Central memory CD4-positive, alpha-beta T cell (primary cell): ENCODE data around the gene CHRNA3.

Experiments
- DNase-seq: peaks from one replicate; pipeline ENCODE4 v3.0.0; 2022
- total RNA-seq, 3 experiments: gene quantifications; one replicate each; lab custom pipeline; 2026; lab: John Stamatoyannopoulos, UW

The CHRNA3 gene
- total RNA-seq, result 0 reads per million in 3 experiments

DNA sequence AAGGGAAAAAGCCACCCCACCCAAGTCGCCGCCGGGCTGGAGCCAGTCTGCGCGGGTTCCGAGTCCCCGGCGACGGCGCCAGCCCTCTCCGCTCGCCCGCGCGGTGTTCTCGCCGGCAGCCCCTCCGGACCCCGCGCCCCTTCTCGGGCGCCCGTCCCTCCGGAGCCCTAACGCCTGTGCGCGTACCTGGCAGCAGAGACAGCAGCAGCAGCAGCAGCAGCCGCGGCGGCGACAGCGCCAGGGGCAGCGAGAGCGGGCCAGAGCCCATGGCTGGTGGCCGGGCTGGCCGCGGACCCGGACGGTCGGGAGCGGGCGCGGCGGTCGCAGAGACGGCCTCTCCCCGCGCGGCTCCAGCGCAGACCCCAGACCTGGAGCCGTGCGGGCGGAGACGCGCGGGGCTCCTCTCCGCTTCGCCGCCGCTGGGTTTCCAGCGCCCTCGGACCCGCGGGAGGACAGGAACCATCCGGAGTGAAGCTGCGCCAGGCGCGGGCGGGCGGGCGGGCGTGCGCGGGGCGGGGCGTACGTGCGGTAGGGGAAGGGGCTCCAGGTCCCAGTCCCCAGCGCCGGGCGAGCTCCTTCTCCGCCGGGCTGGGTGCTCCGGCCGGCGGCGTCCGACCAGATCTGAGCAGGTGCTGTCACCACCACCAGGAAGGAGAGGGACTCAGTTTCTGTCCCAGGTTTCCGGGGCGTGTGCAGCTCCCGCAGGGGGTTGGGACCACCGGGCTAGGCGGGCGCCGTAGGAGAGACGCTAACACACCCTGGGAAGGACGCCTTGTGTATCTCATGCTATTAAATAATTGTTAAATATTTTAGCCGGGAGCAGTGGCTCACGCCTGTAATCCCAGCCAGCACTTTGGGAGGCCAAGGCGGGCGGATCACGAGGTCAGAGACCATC lies at the start of gene CHRNA3:
Gene CHRNA3 (minus strand): TSS at position 470 of the 895 bp plus-strand sequence. CDS start 202 bp downstream, at position 268.
- no peak for DNase-seq

DNA sequence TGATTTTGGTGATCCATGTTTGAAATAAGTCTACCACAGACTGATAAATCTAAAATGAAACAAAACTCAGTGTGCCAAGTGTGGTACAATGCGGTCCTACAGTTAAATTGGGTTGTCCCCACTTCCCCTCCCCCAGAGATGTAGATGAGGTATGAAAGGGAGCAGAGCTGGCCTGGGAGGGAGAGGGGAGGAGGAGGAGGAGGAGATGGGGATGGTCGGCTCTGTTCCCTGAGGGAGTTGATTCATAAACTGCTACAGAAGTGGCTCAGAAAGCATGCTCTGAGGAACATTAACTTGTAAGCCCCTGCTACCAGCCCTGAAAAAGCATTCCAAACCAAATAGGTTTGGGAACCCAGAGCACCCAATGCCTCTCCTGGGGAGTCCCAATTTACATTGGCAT lies 48.2 kb upstream of the CHRNA3 start:
- DNase-seq, result no peak

DNA sequence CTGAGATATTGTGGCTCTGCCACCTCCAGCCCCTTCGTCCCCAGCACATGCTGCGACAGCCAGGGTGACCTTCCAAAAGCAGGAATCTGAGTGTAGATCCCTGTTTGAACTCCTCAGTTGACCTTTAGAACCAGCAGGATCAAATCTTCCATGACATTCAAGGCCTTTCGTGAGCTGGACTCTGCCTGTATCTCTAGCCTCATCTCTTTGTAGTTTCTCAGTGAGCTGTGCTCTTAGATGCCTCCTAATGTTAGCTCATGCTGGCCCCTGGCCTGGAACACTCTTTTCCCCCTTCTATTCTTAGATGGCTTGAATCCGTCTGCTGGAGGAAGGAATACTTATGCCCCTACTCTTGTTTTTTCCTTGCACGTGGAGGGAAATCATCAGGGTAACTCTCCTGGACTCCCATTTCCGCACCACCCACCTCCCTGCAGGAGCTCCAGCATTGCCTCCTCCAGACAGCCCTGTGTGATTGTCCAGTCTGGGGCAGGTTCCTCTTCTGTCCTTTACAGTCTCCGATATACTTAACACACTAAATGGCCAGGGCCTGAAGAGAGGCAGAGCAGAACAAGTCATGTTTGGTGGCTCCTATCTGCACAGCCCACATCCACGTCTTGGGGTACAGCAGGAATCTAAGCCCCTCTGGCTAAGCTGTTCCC lies 46.9 kb upstream of the CHRNA3 start:
- no peak for DNase-seq

DNA sequence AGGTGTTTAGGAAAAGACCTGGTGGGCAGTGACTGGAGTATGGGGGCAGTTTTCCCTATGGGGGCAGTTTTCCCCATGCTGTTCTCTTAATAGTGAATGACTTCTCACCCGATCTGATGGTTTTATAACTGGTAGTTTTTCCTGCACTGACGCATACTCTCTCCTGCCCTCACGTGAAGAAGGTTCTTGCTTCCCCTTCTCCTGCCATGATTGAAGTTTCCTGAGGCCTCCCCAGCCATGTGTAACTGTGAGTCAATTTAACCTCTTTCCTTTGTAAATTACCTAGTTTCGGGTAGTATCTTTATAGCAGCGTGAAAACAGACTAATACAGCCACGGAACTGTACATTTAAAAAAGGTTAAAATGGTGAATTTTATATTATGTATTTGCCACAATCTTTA lies 45.2 kb upstream of the CHRNA3 start:
- DNase-seq, result no peak

DNA sequence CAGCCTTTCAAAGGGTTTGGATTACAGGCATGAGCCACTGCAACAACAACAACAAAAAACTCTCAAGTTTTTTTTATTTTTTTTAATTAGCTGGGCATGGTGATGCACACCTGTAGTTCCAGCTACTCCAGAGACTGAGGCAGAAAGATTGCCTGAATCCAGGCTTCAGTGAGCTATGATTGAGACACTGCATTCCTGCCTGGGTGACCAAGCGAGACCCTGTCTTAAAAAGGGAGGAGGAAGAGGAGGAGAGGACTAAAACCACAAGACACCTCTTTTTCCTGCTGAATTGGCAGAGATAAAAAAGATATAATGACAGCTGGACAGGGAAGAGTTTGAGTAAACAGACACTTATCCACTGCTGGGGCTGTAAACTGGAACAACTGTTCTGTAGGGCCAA lies 42.9 kb upstream of the CHRNA3 start:
- no peak for DNase-seq

DNA sequence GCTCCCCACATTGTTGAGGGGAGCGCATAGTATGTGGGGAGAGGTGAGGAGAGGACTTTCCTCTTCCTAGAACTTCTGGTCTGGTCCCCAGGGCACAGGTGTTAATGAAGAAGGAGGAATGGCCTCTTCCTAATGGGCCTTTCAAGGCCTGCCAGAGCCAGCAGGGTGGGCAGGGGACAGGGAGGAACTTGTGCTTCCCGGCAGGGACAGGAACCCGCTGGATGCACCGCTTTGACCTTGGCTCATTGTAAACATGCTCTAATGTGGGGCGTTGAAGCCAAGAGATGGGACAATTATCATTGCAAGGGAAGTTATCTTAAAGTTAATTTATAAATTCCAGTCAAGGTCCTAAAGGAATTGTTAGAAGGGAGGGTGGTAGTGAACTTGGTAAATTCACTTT lies 41.2 kb upstream of the CHRNA3 start:
- no peak for DNase-seq

DNA sequence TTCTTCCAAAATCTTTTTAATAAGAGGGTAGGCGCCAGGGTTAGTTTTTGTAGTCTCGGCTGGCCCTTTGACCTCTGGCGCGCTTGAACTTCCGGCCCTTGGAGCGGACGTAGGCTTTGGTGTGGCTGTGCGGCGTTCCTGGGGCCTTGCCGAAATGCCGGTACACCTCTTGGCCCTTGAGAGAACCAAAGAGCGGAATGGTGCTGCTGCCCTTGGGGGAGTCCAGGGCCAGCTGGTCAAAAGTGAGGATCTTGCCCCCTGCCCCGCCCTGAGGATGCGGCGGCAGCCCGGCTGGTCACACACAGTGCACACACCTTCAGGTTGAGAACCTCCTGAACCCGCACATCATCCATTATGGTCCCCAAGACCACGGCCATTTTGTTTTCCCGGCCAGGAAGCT lies 40.2 kb upstream of the CHRNA3 start:
- DNase-seq, result no peak

DNA sequence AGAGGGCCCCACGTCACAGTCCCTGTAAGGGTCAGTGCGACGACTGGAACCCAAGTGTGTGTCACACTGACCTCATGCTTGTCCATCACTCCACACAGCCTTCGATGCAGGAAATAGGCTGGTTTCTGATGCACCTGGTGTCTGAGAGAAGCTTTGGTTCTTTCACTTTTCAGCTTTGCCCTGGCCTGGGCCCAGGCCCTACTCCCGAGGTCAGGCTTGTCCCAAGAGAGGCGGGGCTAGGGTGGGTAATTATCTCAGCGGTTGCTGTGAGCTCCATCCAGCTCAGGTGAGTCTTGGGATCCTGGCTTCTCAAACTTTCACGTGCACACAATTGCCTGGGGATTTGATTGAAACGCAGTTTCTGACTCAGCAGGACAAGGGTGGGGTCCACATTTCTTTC lies 39.8 kb upstream of the CHRNA3 start:
- no peak for DNase-seq

DNA sequence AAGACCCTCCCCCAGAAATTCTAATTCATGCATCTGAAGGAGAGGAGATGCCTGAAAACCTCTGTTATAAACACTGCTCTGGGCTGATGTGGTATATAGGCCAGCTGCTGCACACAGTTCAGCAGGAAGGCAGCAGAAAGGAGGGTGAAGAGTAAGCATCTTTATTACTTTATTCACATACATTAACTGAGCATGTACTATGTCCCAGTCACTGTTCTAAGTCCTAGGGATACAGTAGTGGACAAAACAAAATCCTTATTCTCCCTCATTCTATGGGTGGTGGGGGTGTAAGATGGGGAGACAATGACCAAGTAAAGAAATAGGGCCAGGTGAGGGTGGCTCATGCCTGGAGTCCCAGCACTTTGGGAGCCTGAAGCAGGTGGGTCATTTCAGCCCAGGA lies 38.0 kb upstream of the CHRNA3 start:
- DNase-seq, result no peak

DNA sequence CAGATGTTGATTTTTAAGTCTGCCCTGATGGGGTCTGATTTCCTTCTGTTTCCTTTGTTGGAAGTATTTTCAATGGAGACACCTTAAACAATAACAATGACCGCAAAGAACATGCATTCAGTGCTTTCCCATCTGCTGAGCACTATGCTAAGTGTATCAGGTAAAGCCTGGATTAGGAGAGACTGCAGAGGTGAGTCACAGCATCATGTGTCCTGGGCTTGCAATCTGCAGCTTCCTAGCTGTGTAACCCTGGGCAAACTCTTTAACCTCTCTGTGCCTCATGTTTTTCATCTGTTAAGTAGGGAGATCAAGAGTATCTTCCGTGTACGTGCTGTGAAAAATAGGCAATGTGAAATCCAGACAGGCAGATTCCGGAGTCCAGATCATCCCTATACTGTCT lies 33.5 kb upstream of the CHRNA3 start:
- DNase-seq, result no peak

DNA sequence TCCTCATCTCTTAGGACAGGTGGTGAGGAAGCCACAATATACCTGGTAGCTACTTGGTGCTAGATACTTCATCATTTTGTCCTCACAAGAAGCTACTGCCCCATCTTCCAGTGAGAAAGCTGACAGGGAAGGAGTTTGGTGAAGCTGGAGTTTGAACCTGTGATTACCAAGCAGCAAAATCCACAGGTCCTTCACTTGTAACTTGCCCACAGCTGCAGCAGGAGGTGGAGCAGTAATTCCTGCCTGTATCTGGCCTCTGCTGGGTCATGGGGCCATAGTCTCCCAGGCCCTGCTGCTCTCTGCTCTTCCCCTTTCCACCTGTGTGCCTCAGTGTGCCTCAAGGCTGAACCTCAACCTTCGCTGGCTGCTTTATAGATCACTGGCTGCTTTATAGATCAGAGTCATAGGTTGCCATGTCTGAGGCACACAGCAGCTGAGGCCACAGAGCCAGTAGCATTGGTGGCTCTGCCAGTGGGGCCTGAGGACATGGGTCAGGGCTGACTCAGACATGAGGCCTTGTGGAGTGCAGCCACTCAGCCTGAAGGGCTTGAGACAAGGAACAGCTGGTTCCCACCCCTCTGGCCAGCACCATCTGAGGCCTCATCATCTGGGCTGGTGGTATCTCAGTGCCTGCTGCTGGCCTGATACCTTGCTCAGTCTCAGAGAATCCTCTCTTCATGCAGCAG lies 31.3 kb upstream of the CHRNA3 start:
- DNase-seq, result no peak

DNA sequence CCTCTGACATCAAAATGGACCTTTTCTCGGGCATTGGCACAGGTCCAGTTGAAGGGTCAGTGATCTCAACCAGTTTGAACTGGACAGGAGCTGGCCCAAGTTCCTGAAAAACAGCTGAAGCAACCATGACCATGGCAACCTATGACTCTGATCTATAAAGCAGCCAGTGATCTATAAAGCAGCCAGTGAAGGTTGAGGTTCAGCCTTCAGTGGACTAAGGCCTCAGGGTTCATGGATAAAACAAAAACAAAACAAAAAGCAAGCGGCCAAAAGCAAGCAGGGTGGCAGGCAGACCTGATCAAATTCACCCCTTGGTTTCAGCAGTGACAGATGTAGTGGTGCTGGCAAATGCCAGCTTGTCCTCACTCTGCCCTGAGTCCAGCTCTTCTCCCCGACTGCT lies 30.2 kb upstream of the CHRNA3 start:
- DNase-seq, result no peak

DNA sequence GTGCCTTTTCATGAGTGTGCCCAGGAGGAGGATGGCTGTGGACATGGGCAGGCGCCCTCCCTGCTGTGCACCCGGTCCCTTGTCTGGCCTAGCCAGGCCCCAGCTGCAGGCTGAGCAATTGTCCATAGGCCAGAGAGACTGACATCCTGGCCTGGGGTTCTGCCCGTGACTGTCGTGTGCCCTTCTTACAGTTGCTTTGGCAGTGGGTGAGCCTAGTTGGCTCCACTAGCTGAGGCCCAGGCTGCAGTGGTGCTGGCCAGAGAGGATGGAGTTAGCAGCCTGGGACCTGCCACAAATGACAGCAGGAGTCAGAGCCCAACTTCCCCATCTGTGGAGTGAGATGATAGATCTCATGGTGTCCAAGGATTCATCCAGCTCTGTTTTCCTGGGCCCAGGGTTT lies 29.2 kb upstream of the CHRNA3 start:
- no peak for DNase-seq

DNA sequence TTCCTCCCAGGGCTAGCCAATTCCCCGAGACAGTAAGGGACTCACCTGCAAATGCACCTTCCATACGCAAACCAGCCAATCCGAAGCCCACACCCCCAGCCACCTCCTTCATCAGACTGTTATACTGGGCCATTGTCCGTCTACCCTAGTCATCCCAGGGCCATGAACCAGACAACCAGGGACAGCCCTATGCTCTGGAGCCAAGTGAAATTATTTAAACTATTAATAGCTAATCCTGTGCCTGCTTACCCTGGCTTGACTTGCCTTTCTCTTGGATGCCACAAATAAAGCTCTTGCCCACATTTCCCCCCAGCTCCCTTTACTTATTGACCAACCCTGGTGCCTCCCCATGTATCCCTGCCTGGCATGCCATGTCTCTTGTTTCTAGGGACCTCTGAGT lies 24.2 kb upstream of the CHRNA3 start:
- DNase-seq, result no peak

DNA sequence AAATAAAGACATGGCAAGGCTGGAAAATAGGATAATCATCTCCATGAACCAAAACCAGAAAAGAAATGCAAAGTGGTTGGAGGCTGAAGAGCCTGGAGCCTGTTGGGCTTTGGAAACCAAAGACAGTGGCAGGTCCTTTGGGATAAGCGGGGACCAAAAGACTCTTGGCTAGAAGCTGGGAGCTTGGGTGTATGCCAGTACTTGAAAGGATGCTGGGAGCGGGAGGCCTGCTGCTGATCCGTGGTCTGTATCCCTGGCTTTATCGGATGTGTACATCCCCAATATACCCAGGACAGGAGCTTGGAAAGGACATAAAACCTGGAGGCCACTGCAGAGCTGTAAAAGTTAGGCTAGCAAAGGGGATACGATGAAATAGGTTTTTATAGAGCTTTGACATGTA lies 21.5 kb upstream of the CHRNA3 start:
- no peak for DNase-seq

DNA sequence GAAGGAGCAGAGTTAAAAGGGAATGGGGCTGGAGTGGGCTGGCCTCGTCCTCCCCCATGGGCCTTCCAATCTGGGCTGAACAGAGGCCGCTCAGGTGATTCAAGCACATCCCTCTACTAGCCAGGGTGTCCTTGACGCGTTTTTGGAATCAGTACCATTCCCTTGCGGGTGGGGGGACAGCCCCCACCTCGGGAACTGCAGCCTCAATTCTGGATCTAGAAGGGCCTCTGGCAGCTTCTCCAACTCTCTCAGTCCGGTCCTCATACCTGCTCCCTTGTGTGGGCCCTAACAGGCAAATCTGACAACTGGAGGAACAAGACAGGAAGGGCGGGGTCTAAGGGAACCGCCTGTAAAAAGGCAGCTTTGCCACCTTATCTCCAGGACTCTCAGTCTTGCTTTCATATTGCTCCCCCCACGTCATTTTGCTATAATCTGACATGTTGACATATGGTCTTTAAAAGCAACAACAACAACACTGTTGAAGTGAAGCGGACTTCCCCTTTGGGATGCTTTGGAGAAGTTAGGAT lies 21.0 kb upstream of the CHRNA3 start:
- DNase-seq, result no peak

DNA sequence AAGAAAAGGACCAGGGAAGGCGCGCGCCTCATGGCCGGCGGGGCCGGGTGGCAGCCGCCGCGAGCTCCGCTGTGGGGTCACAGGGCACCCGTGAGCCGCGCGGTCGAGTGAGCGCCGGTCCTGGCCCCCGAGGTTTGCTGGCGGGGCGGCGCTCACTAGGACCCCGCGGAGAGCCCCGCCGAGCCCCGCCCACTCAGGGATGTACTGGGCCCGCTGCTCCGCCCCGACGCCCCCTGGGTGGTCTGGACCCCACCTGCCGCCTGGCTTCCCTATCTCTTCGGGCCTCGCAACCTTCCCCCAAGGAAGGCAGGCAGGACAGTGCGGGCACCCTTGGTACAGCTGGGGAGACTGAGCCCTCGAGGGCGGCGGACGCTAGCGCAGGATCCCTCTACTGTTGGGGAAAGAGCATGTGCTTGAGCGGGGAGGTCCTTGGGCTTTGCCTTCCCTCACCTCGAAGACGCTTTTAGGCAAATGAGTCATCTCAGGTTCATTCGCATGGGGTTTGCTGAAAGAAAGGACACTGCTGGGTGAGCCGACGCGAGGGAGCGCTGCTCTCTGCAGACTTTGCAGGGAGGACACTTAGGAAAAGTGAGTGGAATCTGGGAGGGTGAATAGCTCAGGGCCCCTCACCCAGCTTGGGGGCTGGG lies 20.4 kb upstream of the CHRNA3 start, which contains the start of gene CHRNB4:
Gene CHRNB4 (minus strand): TSS at position 109 of the 647 bp plus-strand sequence. CDS start 77 bp downstream, at position 32.
- no peak for DNase-seq

DNA sequence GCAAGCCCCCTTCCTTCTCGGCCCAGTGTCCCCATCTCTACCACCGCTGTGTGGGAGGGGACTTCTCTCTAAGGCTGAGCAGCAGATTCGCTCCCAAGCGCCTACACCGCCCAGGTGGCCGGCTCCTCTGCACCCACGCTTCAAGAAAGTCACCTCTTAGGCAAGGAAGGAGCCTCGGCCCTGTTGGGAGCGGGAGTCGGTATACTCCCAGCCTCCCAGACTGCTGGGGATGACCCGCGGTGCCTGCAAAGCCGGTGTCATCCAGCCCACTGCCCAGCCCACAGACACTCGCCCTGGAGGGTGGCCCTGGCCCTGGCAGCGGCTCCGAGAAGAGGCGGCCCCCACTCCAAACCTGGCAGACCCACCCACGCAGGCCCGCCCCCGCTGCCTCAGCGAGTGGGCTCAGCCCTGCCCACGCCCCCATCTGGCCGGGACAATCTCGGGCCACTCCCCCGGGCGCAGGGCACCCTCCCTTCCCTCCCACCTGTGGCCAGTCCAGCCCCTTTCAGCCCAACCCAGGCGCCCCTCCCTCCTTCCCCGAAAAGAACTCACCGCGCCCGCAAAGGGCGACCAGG lies 19.8 kb upstream of the CHRNA3 start:
- DNase-seq, result no peak

DNA sequence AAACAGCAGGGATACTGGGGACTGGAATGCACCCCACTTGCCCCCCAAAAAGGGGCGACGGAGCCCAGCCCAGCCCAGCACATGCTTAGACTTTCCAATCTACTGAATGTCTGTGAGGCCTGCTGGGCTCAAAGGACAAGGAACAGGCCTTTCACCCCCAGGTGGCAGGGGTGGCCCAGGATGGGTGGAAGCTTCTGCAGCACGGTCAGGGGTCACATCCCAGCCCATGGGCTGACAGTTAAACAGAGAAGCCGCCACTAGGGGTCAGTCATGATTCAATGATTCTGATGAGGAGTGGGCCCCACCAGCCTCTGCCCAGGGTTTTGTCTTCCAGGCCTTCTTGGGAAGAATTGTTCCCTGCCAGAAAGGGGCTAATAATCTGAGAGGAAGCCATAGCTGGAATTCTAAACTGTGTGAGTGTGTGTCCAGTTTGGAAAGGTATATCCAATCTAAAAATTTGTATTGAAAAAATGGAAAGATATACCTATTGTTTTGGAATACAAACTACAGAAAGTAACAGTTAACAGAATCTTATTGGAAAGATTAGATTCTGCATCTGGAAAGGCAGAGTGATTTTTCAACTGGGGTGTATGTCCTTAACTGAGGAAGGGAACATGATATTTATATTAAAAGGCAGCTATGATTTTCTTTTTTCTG lies 18.0 kb upstream of the CHRNA3 start:
- DNase-seq, result no peak

DNA sequence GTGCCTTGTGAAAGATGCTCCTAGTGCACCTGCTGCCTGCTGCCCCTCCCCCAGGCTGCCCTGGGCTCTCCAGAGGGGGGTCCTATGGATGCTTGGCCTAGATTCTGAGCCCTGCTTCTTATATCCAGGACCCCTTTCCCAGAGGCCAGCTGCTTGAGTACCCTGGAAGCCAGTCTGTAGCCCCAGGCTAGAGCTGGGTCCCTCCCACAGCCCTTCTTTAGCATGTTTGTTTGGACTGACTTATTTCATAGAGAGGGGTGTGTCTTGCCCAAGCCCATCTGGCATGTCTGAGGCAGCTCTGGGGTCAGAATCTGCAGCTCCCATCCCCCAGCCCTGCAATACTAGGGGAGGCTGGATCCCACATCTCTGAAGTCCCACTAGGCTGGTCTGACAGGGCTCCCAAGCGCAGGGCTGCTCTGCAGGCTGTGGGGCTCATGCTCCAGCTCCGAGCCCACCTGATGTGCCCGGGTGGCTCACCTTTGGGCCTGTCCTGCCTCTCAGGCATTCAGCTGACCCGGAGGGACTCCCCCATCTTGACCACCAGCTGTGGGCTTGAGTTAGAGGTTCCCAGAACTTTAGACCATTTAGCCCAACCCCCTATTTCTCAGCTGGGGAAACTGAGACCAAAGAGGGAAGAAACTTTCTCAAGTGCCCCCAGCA lies 17.1 kb upstream of the CHRNA3 start:
- no peak for DNase-seq

DNA sequence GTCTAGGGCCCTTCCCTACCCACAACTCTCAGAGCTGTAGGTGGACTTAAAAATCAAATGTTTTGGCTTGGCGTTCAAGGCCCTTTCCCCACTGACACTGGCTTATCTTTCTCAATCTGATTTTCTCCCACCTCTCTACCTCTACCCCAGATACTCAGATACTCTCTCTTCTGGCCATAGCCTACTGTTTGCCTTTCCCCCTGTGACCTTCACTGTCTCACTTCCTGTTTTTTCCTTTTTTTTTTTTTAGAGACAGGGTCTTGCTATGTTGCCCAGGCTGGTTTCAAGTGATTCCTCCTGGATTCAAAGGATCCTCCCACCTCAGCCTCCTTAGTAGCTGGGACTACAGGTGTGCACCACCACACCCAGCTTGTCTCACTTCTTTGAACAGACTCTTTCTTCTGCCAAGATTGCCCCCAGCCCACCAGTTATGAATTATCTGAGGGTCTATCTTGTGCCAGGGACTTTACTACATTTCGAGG lies 15.6 kb upstream of the CHRNA3 start:
- DNase-seq, result no peak
